Fibroblast of lung (primary cell): ENCODE results near the gene NUDT13.

Experiments used
- EZH2 ChIP-seq: IDR thresholded peaks from 2 replicates; pipeline ENCODE4 v1.5.1; 2012; ENCODE audit warnings: low read length, control low read depth, mild to moderate bottlenecking; ENCODE audit errors: missing control alignments
- TF ChIP-seq, protein P1 (sequence below), 2 donors: IDR thresholded peaks in 1 of 2; conservative IDR thresholded peaks in 1 of 2; 1 replicate in 1 of 2; 2 replicates in 1 of 2; pipeline ENCODE4 v1.5.1; 2011 to 2012; ENCODE audit warnings: low read length in 2 of 2, control low read depth in 1 of 2, inconsistent platforms in 1 of 2, low read depth in 1 of 2, mild to moderate bottlenecking in 1 of 2

DNA sequence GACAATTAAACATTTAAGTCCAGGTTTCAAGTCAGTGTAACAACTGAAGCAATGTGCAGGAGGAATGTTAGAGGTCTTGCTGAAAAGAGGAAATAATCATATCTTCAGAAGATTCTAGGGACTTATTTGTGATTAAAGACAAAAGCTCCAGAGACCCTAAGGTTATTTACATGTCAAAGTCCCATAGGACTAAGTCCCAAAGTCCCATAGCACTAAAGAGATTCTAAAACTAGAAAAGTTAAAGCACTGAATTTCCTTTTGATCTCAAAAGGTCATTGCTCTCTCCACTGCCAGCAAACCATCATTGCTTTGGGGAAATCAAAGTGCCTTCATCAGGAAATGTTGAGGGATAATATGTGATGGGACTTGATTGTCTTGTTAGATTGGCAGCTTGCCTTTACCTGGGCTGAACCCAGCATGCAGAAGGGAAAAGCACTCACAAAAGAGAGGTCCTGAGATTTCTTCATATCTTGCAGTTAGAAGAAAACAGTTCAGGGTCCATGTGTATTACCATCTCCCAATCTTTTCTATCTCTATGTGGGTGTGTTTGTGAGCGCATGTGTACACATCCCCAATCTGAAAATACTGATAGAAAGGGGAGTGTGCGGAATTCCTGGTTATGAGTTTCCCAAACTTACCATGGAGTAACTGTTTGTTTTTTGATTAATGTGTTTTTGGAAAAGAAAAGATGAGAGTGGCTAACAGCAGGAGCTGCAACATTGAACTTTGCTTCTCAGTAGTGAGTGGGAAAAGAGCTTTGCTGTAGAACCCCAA lies 21.8 kb downstream of the NUDT13 start:
- TF ChIP-seq, protein P1, sequence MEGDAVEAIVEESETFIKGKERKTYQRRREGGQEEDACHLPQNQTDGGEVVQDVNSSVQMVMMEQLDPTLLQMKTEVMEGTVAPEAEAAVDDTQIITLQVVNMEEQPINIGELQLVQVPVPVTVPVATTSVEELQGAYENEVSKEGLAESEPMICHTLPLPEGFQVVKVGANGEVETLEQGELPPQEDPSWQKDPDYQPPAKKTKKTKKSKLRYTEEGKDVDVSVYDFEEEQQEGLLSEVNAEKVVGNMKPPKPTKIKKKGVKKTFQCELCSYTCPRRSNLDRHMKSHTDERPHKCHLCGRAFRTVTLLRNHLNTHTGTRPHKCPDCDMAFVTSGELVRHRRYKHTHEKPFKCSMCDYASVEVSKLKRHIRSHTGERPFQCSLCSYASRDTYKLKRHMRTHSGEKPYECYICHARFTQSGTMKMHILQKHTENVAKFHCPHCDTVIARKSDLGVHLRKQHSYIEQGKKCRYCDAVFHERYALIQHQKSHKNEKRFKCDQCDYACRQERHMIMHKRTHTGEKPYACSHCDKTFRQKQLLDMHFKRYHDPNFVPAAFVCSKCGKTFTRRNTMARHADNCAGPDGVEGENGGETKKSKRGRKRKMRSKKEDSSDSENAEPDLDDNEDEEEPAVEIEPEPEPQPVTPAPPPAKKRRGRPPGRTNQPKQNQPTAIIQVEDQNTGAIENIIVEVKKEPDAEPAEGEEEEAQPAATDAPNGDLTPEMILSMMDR (conservative IDR thresholded peaks at IDR 0.05 in 1 of 2, IDR thresholded peaks at IDR 0.05 in 1 of 2; ENCODE audit: low read depth in 1 of 2, low read length in 2 of 2): no peak
- no peak for TF ChIP-seq EZH2
